PFSK-1 (cell line): ENCODE data around the gene KCNQ2.

Experiments
- POLR2AphosphoS5 ChIP-seq: IDR thresholded peaks from 2 replicates; pipeline ENCODE4 v1.6.1; 2012; ENCODE audit warnings: low read depth, mild to moderate bottlenecking, control low read depth, low read length, moderate library complexity
- SIN3A ChIP-seq: IDR thresholded peaks from 2 replicates; pipeline ENCODE4 v1.6.1; 2012; ENCODE audit warnings: mild to moderate bottlenecking, low read length, moderate library complexity, borderline replicate concordance; ENCODE audit not compliant: insufficient read depth
- TF ChIP-seq, protein P1 (sequence below), 2 experiments: IDR thresholded peaks; 2 replicates each; pipeline versions ENCODE4 v1.6.1 to v1.8.0; 2011 to 2012; ENCODE audit warnings: low read depth in 2 of 2, low read length in 2 of 2, control low read depth in 1 of 2, inconsistent platforms in 1 of 2, mild to moderate bottlenecking in 1 of 2, moderate library complexity in 1 of 2; ENCODE audit not compliant: insufficient read depth in 1 of 2

DNA sequence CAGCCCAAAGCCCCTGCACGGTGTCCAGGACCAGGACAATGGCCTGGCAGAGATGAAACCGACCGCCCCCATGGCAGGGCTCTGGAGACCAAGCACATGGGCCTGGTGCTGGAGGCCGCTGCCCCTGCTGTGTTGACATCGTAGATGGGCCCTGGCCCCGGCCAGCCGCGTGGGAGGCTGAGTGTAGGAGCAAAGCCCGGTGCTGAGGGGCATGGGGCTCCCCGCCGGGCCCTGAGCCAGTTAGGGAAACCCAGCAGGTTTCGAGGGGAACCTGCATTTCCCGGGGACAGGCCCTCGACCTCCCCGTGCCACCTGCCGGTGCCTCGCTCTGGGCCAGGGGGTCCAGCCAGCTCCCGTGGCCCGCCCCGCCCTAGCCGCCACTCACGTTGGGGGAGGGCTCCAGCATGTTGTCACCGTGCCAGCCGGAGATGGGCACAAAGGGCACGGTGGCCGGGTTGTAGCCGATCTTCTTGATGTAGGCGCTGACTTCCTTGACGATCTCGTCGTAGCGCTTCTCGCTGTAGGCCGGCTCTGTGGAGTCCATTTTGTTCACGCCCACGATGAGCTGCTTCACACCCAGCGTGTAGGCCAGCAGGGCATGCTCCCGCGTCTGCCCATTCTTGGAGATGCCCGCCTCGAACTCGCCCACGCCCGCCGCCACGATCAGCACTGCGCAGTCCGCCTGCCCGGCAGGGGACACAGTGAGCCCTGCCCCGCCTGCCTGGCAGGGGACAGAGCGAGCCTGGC, 22.1 kb upstream of the KCNQ2 start:
- TF ChIP-seq SIN3A (no peak), POLR2AphosphoS5 (no peak)
- TF ChIP-seq, protein P1, sequence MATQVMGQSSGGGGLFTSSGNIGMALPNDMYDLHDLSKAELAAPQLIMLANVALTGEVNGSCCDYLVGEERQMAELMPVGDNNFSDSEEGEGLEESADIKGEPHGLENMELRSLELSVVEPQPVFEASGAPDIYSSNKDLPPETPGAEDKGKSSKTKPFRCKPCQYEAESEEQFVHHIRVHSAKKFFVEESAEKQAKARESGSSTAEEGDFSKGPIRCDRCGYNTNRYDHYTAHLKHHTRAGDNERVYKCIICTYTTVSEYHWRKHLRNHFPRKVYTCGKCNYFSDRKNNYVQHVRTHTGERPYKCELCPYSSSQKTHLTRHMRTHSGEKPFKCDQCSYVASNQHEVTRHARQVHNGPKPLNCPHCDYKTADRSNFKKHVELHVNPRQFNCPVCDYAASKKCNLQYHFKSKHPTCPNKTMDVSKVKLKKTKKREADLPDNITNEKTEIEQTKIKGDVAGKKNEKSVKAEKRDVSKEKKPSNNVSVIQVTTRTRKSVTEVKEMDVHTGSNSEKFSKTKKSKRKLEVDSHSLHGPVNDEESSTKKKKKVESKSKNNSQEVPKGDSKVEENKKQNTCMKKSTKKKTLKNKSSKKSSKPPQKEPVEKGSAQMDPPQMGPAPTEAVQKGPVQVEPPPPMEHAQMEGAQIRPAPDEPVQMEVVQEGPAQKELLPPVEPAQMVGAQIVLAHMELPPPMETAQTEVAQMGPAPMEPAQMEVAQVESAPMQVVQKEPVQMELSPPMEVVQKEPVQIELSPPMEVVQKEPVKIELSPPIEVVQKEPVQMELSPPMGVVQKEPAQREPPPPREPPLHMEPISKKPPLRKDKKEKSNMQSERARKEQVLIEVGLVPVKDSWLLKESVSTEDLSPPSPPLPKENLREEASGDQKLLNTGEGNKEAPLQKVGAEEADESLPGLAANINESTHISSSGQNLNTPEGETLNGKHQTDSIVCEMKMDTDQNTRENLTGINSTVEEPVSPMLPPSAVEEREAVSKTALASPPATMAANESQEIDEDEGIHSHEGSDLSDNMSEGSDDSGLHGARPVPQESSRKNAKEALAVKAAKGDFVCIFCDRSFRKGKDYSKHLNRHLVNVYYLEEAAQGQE (IDR thresholded peaks at IDR 0.05; ENCODE audit: insufficient read depth in 1 of 2, low read depth in 2 of 2, low read length in 2 of 2) = no peak
